ENCODE results near the gene APC2. TPM values are rescaled to one million over a fixed set of nuclear protein-coding genes. Genes with fewer than 3 reads are reported as not detected.

Gene APC2
- total RNA-seq: 0.25 TPM
- polyA plus RNA-seq: under 1 TPM in 2 of 4 donors, not detected in 2; 0.06 to 0.07 TPM

GRCh38 chr19:1449467-1450442 is at the start of gene APC2:
APC2 (plus strand) TSS chr19:1450121; CDS start chr19:1453002, 2,881 bp downstream.
- Histone ChIP-seq H3K27ac (ENCODE audit: insufficient read depth, low read length, poor library complexity, severe bottlenecking) (no peak within 1 kb of the TSS), H3K36me3 (ENCODE audit: control insufficient read depth, insufficient read depth, low read length) (no peaks in the 10 kb centered on the region), H3K4me1 (ENCODE audit: control insufficient read depth, insufficient read depth, low read length, poor library complexity, severe bottlenecking) (peaks cover 36% of the 10 kb centered on the region), H3K4me3 (ENCODE audit: low read depth, low read length) (no peak within 1 kb of the TSS), H3K9me3 (ENCODE audit: control insufficient read depth in 2 of 2, low read length in 2 of 2) (no peaks in the 10 kb centered on the region), H3K27me3 (ENCODE audit: control insufficient read depth, insufficient read depth, low read length) (peaks cover 16% of the 10 kb centered on the region)
- Mint-ChIP-seq H3K36me3 (no peaks in the 10 kb centered on the region), H3K4me3 (peak within 1 kb of the TSS in 3 of 4 donors; percentile 52 to 76 (median 52)), H3K4me1 (peaks cover 0 to 41% (median 13%) of the 10 kb centered on the region in 4 donors), H3K27me3 (peaks cover 54% of the 10 kb centered on the region), H3K9me3 (peaks cover 0 to 4% (median 0%) of the 10 kb centered on the region in 7 donors), H3K27ac (no peak within 1 kb of the TSS)
- DNase-seq: peak in 2 of 3 donors; percentile 29 to 36
- ATAC-seq (ENCODE audit: low read depth in 2 of 2): peak in 1 of 2 donors; percentile 12

GRCh38 chr19:1400281-1401137 is 49.4 kb upstream of the APC2 start:
- Mint-ChIP-seq H3K4me3 (peak overlapping the region; percentile 25 to 83 (median 70)), H3K36me3 (no peaks in the 10 kb centered on the region), H3K9me3 (peaks cover 0 to 1% (median 0%) of the 10 kb centered on the region in 7 donors), H3K4me1 (peaks cover 0 to 18% (median under 1%) of the 10 kb centered on the region in 4 donors), H3K27ac (no peak overlapping the region), H3K27me3 (peaks cover 7% of the 10 kb centered on the region)
- Histone ChIP-seq H3K4me1 (ENCODE audit: control insufficient read depth, insufficient read depth, low read length, poor library complexity, severe bottlenecking) (peaks cover 22% of the 10 kb centered on the region), H3K36me3 (ENCODE audit: control insufficient read depth, insufficient read depth, low read length) (no peaks in the 10 kb centered on the region), H3K4me3 (ENCODE audit: low read depth, low read length) (no peak overlapping the region), H3K9me3 (ENCODE audit: control insufficient read depth in 2 of 2, low read length in 2 of 2) (no peaks in the 10 kb centered on the region), H3K27ac (ENCODE audit: insufficient read depth, low read length, poor library complexity, severe bottlenecking) (no peak overlapping the region), H3K27me3 (ENCODE audit: control insufficient read depth, insufficient read depth, low read length) (no peaks in the 10 kb centered on the region)
- ATAC-seq (ENCODE audit: low read depth in 2 of 2) (no peak), DNase-seq (no peak)

- Histone ChIP-seq H3K4me3 (ENCODE audit: low read depth, low read length) (no peak within 1 kb of the TSS), H3K9me3 (ENCODE audit: control insufficient read depth in 2 of 2, low read length in 2 of 2) (no peaks in the 10 kb centered on the region), H3K4me1 (ENCODE audit: control insufficient read depth, insufficient read depth, low read length, poor library complexity, severe bottlenecking) (peaks cover 23% of the 10 kb centered on the region), H3K27ac (ENCODE audit: insufficient read depth, low read length, poor library complexity, severe bottlenecking) (no peak within 1 kb of the TSS), H3K27me3 (ENCODE audit: control insufficient read depth, insufficient read depth, low read length) (no peaks in the 10 kb centered on the region), H3K36me3 (ENCODE audit: control insufficient read depth, insufficient read depth, low read length) (no peaks in the 10 kb centered on the region)
- Mint-ChIP-seq H3K4me1 (peaks cover 0 to 16% (median 2%) of the 10 kb centered on the region in 4 donors), H3K27ac (no peak within 1 kb of the TSS), H3K4me3 (peak within 1 kb of the TSS; percentile 74 to 85 (median 80)), H3K36me3 (no peaks in the 10 kb centered on the region), H3K27me3 (peaks cover 7% of the 10 kb centered on the region), H3K9me3 (peaks cover 0 to 1% (median 0%) of the 10 kb centered on the region in 7 donors)
- DNase-seq (peak; percentile 44 to 57 (median 50)), ATAC-seq (ENCODE audit: low read depth in 2 of 2) (peak; percentile 70 to 75)
Measured at GRCh38 chr19:1401138-1401888, 48.6 kb upstream of the APC2 start, which contains the start of gene GAMT. GAMT (minus strand) TSS chr19:1401542; CDS start chr19:1401476, 66 bp downstream.

GRCh38 chr19:1401889-1402217 is 48.1 kb upstream of the APC2 start:
- DNase-seq (no peak), ATAC-seq (ENCODE audit: low read depth in 2 of 2) (no peak)
- no peaks in the 10 kb centered on the region for H3K36me3 Mint-ChIP-seq
- no peak overlapping the region for H3K27ac Mint-ChIP-seq
- Histone ChIP-seq H3K4me3 (ENCODE audit: low read depth, low read length) (no peak overlapping the region), H3K27me3 (ENCODE audit: control insufficient read depth, insufficient read depth, low read length) (no peaks in the 10 kb centered on the region), H3K36me3 (ENCODE audit: control insufficient read depth, insufficient read depth, low read length) (no peaks in the 10 kb centered on the region), H3K27ac (ENCODE audit: insufficient read depth, low read length, poor library complexity, severe bottlenecking) (no peak overlapping the region), H3K9me3 (ENCODE audit: control insufficient read depth in 2 of 2, low read length in 2 of 2) (no peaks in the 10 kb centered on the region), H3K4me1 (ENCODE audit: control insufficient read depth, insufficient read depth, low read length, poor library complexity, severe bottlenecking) (peaks cover 26% of the 10 kb centered on the region)
- peaks cover 0 to 20% (median 5%) of the 10 kb centered on the region in 4 donors for H3K4me1 Mint-ChIP-seq
- H3K9me3 Mint-ChIP-seq: peaks cover 0 to 1% (median 0%) of the 10 kb centered on the region in 7 donors
- peaks cover 7% of the 10 kb centered on the region for H3K27me3 Mint-ChIP-seq
- H3K4me3 Mint-ChIP-seq: peak overlapping the region; percentile 48 to 85 (median 78)

GRCh38 chr19:1402411-1403070 is 47.4 kb upstream of the APC2 start:
- Histone ChIP-seq H3K9me3 (ENCODE audit: control insufficient read depth in 2 of 2, low read length in 2 of 2) (no peaks in the 10 kb centered on the region), H3K27ac (ENCODE audit: insufficient read depth, low read length, poor library complexity, severe bottlenecking) (no peak overlapping the region), H3K36me3 (ENCODE audit: control insufficient read depth, insufficient read depth, low read length) (no peaks in the 10 kb centered on the region), H3K27me3 (ENCODE audit: control insufficient read depth, insufficient read depth, low read length) (no peaks in the 10 kb centered on the region), H3K4me3 (ENCODE audit: low read depth, low read length) (no peak overlapping the region), H3K4me1 (ENCODE audit: control insufficient read depth, insufficient read depth, low read length, poor library complexity, severe bottlenecking) (peaks cover 27% of the 10 kb centered on the region)
- Mint-ChIP-seq H3K9me3 (peaks cover 0 to 1% (median 0%) of the 10 kb centered on the region in 7 donors), H3K4me3 (peak overlapping the region; percentile 78 to 84 (median 80)), H3K4me1 (peaks cover 0 to 20% (median 5%) of the 10 kb centered on the region in 4 donors), H3K27ac (peak overlapping the region in 1 of 3 donors; percentile 94), H3K36me3 (no peaks in the 10 kb centered on the region), H3K27me3 (peaks cover 7% of the 10 kb centered on the region)
- DNase-seq: no peak
- ATAC-seq (ENCODE audit: low read depth in 2 of 2): no peak

GRCh38 chr19:1406774-1407527 is 43.0 kb upstream of the APC2 start:
- peaks cover 43% of the 10 kb centered on the region for H3K4me1 ChIP-seq (ENCODE audit: control insufficient read depth, insufficient read depth, low read length, poor library complexity, severe bottlenecking)
- peak overlapping the region; percentile 68 for H3K4me3 ChIP-seq (ENCODE audit: low read depth, low read length)
- Mint-ChIP-seq H3K4me1 (peaks cover 0 to 43% (median 26%) of the 10 kb centered on the region in 4 donors), H3K27ac (peak overlapping the region; percentile 60 to 86 (median 83)), H3K9me3 (peaks cover 0 to 1% (median 0%) of the 10 kb centered on the region in 7 donors), H3K4me3 (peak overlapping the region; percentile 85 to 87 (median 85)), H3K36me3 (peaks cover 8% of the 10 kb centered on the region), H3K27me3 (peaks cover 7% of the 10 kb centered on the region)
- DNase-seq (peak; percentile 98 to 100 (median 99)), ATAC-seq (ENCODE audit: low read depth in 2 of 2) (peak; percentile 85 to 87)
- H3K36me3 ChIP-seq (ENCODE audit: control insufficient read depth, insufficient read depth, low read length): no peaks in the 10 kb centered on the region
- H3K27me3 ChIP-seq (ENCODE audit: control insufficient read depth, insufficient read depth, low read length): no peaks in the 10 kb centered on the region
- no peaks in the 10 kb centered on the region for H3K9me3 ChIP-seq (ENCODE audit: control insufficient read depth in 2 of 2, low read length in 2 of 2)
- peak overlapping the region; percentile 89 for H3K27ac ChIP-seq (ENCODE audit: insufficient read depth, low read length, poor library complexity, severe bottlenecking)
